SK-N-SH treated with all-trans-retinoic acid at 6 μM for 48 hours (cell line): ENCODE measurements around the gene TESPA1.

Experiments used
- ATAC-seq: fragments of 200-7000 bp; cut with Tn5 transposase; 3 replicates; pipeline ENCODE4 v1.9.1; 2020; ENCODE audit warnings: mild to moderate bottlenecking, moderate library complexity
- CREB5 ChIP-seq: fragments of 250-450 bp; sonication (Bioruptor Pico); IDR thresholded peaks from 2 replicates; pipeline ENCODE4 v1.5.1; 2020; ENCODE audit warnings: low read depth, mild to moderate bottlenecking, moderate library complexity
- CSDC2 ChIP-seq: fragments of 250-450 bp; sonication (Bioruptor Pico); IDR thresholded peaks from 2 replicates; pipeline ENCODE4 v1.5.0; 2020; ENCODE audit warnings: mild to moderate bottlenecking, moderate library complexity
- ESRRG ChIP-seq: fragments of 250-450 bp; sonication (Bioruptor Pico); IDR thresholded peaks from 2 replicates; pipeline ENCODE4 v1.6.1; 2021; ENCODE audit warnings: mild to moderate bottlenecking
- GLIS3 ChIP-seq: fragments of 250-450 bp; sonication (Bioruptor Pico); IDR thresholded peaks from 2 replicates; pipeline ENCODE4 v1.5.0; 2020; ENCODE audit warnings: mild to moderate bottlenecking, moderate library complexity
- OSR1 ChIP-seq: fragments of 250-450 bp; sonication (Bioruptor Pico); IDR thresholded peaks from 2 replicates; pipeline ENCODE4 v1.8.0; 2022; ENCODE audit warnings: moderate library complexity, mild to moderate bottlenecking, inconsistent platforms
- PPARA ChIP-seq: fragments of 250-450 bp; sonication (Bioruptor Pico); IDR thresholded peaks from 2 replicates; pipeline ENCODE4 v1.5.0; 2020; ENCODE audit warnings: mild to moderate bottlenecking, borderline replicate concordance
- RARB ChIP-seq: fragments of 250-450 bp; sonication (Bioruptor Pico); IDR thresholded peaks from 2 replicates; pipeline ENCODE4 v1.8.0; 2021; ENCODE audit warnings: mild to moderate bottlenecking, moderate library complexity
- SNAI2 ChIP-seq: fragments of 250-450 bp; sonication (Bioruptor Pico); IDR thresholded peaks from 2 replicates; pipeline ENCODE4 v1.5.0; 2020; ENCODE audit warnings: mild to moderate bottlenecking, moderate library complexity
- TCF4 ChIP-seq: fragments of 250-450 bp; sonication (Bioruptor Pico); IDR thresholded peaks from 2 replicates; pipeline ENCODE4 v1.8.0; 2021; ENCODE audit warnings: mild to moderate bottlenecking, moderate library complexity, borderline replicate concordance
- TOX ChIP-seq: fragments of 250-450 bp; sonication (Bioruptor Pico); IDR thresholded peaks from 2 replicates; pipeline ENCODE4 v1.8.0; 2021; ENCODE audit warnings: mild to moderate bottlenecking, moderate library complexity, borderline replicate concordance
- TSHZ2 ChIP-seq: fragments of 250-450 bp; sonication (Bioruptor Pico); IDR thresholded peaks from 2 replicates; pipeline ENCODE4 v1.5.0; 2020; ENCODE audit warnings: mild to moderate bottlenecking, moderate library complexity
- ZC3H10 ChIP-seq: fragments of 250-450 bp; sonication (Bioruptor Pico); IDR thresholded peaks from 2 replicates; pipeline ENCODE4 v1.5.1; 2021; ENCODE audit warnings: mild to moderate bottlenecking, moderate library complexity
- ZFP3 ChIP-seq: fragments of 250-450 bp; sonication (Bioruptor Pico); IDR thresholded peaks from 2 replicates; pipeline ENCODE4 v1.5.0; 2020; ENCODE audit warnings: mild to moderate bottlenecking, moderate library complexity
- ZFP30 ChIP-seq: fragments of 450-650 bp; formaldehyde crosslinking; IDR thresholded peaks from 2 replicates; pipeline ENCODE4 v1.5.0; 2022; ENCODE audit warnings: mild to moderate bottlenecking, moderate library complexity
- ZNF565 ChIP-seq: fragments of 450-650 bp; formaldehyde crosslinking; conservative IDR thresholded peaks from 2 replicates; pipeline ENCODE4 v1.5.0; 2020; ENCODE audit warnings: low read depth, mild to moderate bottlenecking, moderate library complexity
- ZNF70 ChIP-seq: fragments of 450-650 bp; formaldehyde crosslinking; IDR thresholded peaks from 2 replicates; pipeline ENCODE4 v1.5.0; 2020; ENCODE audit warnings: mild to moderate bottlenecking, moderate library complexity
- ZNF8 ChIP-seq: fragments of 450-650 bp; formaldehyde crosslinking; IDR thresholded peaks from 2 replicates; pipeline ENCODE4 v1.5.0; 2020; ENCODE audit warnings: mild to moderate bottlenecking, moderate library complexity
- TF ChIP-seq, protein P1 (sequence below): fragments of 250-450 bp; sonication (Bioruptor Pico); IDR thresholded peaks from 2 replicates; pipeline ENCODE4 v1.8.0; 2021; ENCODE audit warnings: low read depth, mild to moderate bottlenecking, moderate library complexity, borderline replicate concordance
- TF ChIP-seq, protein P2 (sequence below): fragments of 250-450 bp; sonication (Bioruptor Pico); IDR thresholded peaks from 2 replicates; pipeline ENCODE4 v1.8.0; 2020; ENCODE audit warnings: mild to moderate bottlenecking, moderate library complexity, borderline replicate concordance
- TF ChIP-seq, protein P3 (sequence below): fragments of 250-450 bp; sonication (Bioruptor Pico); IDR thresholded peaks from 2 replicates; pipeline ENCODE4 v1.5.1; 2021; ENCODE audit warnings: mild to moderate bottlenecking, moderate library complexity

Gene TESPA1

DNA sequence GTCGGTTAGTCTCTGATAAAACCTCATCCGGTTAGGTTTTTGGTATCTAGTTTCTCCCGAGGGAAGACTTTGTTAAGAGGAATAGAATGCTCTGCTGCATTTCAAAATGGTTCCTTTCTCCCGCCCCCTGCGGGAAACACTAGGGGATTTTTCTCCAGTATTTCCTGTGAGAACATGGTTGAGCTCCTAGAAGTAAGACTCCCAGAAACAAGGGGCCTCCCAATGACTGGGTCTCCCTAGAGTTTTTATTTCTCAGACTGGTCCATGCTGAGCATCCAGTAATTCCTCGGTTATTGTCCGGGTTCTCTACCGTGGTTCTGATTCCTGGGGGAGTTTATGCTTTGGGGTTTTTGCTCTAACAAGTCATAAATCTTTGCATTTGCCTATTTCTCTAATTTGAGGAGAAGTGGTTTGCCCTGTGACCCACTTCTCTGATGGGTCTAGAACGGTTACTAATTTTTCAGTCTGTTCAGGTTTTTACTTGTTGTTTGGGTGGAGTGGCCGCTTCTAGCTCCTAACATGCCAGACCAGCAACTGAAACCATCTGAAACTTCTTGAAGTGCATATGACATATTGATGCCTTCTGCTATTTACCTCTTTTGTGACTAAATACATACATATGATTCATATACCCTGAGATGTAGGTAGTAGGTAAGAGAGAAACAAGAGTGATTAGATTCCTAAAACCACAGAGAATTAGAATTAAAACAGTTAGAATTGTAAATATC, 25.1 kb downstream of the TESPA1 start:
- no peak for ATAC-seq
- TF ChIP-seq CREB5 (CRISPR knock-in tag), result no peak
- no peak for TF ChIP-seq TOX (CRISPR knock-in tag)
- no peak for TF ChIP-seq ZNF70 (CRISPR knock-in tag)
- TF ChIP-seq RARB, result no peak
- TF ChIP-seq, protein P1, sequence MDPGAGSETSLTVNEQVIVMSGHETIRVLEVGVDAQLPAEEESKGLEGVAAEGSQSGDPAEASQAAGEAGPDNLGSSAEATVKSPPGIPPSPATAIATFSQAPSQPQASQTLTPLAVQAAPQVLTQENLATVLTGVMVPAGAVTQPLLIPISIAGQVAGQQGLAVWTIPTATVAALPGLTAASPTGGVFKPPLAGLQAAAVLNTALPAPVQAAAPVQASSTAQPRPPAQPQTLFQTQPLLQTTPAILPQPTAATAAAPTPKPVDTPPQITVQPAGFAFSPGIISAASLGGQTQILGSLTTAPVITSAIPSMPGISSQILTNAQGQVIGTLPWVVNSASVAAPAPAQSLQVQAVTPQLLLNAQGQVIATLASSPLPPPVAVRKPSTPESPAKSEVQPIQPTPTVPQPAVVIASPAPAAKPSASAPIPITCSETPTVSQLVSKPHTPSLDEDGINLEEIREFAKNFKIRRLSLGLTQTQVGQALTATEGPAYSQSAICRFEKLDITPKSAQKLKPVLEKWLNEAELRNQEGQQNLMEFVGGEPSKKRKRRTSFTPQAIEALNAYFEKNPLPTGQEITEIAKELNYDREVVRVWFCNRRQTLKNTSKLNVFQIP, result no peak
- TF ChIP-seq, protein P2, sequence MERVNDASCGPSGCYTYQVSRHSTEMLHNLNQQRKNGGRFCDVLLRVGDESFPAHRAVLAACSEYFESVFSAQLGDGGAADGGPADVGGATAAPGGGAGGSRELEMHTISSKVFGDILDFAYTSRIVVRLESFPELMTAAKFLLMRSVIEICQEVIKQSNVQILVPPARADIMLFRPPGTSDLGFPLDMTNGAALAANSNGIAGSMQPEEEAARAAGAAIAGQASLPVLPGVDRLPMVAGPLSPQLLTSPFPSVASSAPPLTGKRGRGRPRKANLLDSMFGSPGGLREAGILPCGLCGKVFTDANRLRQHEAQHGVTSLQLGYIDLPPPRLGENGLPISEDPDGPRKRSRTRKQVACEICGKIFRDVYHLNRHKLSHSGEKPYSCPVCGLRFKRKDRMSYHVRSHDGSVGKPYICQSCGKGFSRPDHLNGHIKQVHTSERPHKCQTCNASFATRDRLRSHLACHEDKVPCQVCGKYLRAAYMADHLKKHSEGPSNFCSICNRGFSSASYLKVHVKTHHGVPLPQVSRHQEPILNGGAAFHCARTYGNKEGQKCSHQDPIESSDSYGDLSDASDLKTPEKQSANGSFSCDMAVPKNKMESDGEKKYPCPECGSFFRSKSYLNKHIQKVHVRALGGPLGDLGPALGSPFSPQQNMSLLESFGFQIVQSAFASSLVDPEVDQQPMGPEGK (CRISPR knock-in tag), result no peak
- no peak for TF ChIP-seq ZC3H10 (CRISPR knock-in tag)
- TF ChIP-seq ZFP30, result no peak
- TF ChIP-seq PPARA (CRISPR knock-in tag), result no peak
- TF ChIP-seq TCF4 (CRISPR knock-in tag), result no peak
- no peak for TF ChIP-seq ZNF8 (CRISPR knock-in tag)
- TF ChIP-seq ZNF565 (CRISPR knock-in tag), result no peak
- TF ChIP-seq GLIS3 (CRISPR knock-in tag), result no peak
- TF ChIP-seq TSHZ2, result no peak
- TF ChIP-seq, protein P3, sequence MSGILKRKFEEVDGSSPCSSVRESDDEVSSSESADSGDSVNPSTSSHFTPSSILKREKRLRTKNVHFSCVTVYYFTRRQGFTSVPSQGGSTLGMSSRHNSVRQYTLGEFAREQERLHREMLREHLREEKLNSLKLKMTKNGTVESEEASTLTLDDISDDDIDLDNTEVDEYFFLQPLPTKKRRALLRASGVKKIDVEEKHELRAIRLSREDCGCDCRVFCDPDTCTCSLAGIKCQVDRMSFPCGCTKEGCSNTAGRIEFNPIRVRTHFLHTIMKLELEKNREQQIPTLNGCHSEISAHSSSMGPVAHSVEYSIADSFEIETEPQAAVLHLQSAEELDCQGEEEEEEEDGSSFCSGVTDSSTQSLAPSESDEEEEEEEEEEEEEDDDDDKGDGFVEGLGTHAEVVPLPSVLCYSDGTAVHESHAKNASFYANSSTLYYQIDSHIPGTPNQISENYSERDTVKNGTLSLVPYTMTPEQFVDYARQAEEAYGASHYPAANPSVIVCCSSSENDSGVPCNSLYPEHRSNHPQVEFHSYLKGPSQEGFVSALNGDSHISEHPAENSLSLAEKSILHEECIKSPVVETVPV (CRISPR knock-in tag), result no peak
- no peak for TF ChIP-seq SNAI2 (CRISPR knock-in tag)
- no peak for TF ChIP-seq ZFP3

GRCh38 chr12:54958048-54958658, 26.4 kb downstream of the TESPA1 start:
- TF ChIP-seq SNAI2 (CRISPR knock-in tag) (no peak), ZC3H10 (CRISPR knock-in tag) (no peak), TOX (CRISPR knock-in tag) (no peak), ESRRG (no peak), RARB (no peak), CSDC2 (CRISPR knock-in tag) (no peak), ZFP30 (no peak), OSR1 (CRISPR knock-in tag) (no peak), TSHZ2 (no peak), CREB5 (CRISPR knock-in tag) (no peak), ZNF70 (CRISPR knock-in tag) (no peak), GLIS3 (CRISPR knock-in tag) (no peak), ZNF565 (CRISPR knock-in tag) (no peak)
- TF ChIP-seq, protein P2 (CRISPR knock-in tag), result no peak
- TF ChIP-seq, protein P3 (CRISPR knock-in tag), result no peak
- ATAC-seq, result peak; percentile 86
